ENCODE measurements around the gene PRRT1. TPM values are rescaled to one million over a fixed set of nuclear protein-coding genes. Genes with fewer than 3 reads are reported as not detected.

PRRT1 gene
- polyA plus RNA-seq, 2 of the 4 experiments (the other 2 are of a cell fraction): 0.19 to 0.63 TPM

GRCh38 chr6:32175711-32176475, 24.2 kb upstream of the PRRT1 start, which contains the start of gene AGPAT1 (continued):
- no peak for TF ChIP-seq PHF8 (IDR thresholded peaks at IDR 0.05; ENCODE audit: borderline replicate concordance, low read depth)
- TF ChIP-seq TP53 (CRISPR knock-in tag; IDR thresholded peaks at IDR 0.05): no peak
- no peak for TF ChIP-seq E2F6 (IDR thresholded peaks at IDR 0.05; ENCODE audit: borderline replicate concordance, low read depth)
- no peak for TF ChIP-seq KDM1A (IDR thresholded peaks at IDR 0.05; ENCODE audit: low read depth)
- no peak for TF ChIP-seq CBX2 (IDR thresholded peaks at IDR 0.05; ENCODE audit: borderline replicate concordance, low read depth)
- no peak for TF ChIP-seq FOSL2 (IDR thresholded peaks at IDR 0.05)
- no peak for TF ChIP-seq FOSL2 (CRISPR knock-in tag; IDR thresholded peaks at IDR 0.05)
- no peak for TF ChIP-seq ZSCAN20 (CRISPR knock-in tag; IDR thresholded peaks at IDR 0.05)
- TF ChIP-seq NR3C1 (IDR thresholded peaks at IDR 0.05): no peak
- no peak for TF ChIP-seq CHD2 (IDR thresholded peaks at IDR 0.05; ENCODE audit: low read length, partially characterized antibody)
- no peak for TF ChIP-seq EP300 (IDR thresholded peaks at IDR 0.05)
- TF ChIP-seq NFE2L2 (conservative IDR thresholded peaks at IDR 0.05; ENCODE audit: low read length): no peak
- TF ChIP-seq, protein P1, sequence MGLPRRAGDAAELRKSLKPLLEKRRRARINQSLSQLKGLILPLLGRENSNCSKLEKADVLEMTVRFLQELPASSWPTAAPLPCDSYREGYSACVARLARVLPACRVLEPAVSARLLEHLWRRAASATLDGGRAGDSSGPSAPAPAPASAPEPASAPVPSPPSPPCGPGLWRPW (IDR thresholded peaks at IDR 0.05): no peak
- peak; percentile 96 for TF ChIP-seq PBX3 (IDR thresholded peaks at IDR 0.05)

DNA sequence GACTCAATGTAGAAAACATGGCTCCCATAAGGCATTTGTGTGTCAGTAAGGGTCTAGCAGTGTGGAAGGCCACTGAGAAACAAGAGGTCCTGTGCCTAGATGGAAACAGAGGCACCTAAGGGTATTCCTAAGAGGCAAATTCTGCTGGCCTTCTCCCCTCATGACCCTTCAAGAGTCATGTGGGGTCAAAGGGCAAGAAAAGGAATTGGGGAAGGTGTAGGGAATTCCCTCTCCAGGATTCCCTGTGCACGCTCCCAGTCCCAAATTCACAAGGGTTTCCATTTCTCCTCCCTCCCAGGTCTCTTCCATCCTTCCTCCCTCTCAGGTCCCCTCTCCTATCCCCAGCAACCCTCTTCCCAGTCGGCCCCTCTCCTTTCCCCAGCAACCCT, 23.6 kb upstream of the PRRT1 start:
- Histone ChIP-seq H3K4me1 (peaks cover 20% of the 10 kb centered on the region), H3K4me2 (peak overlapping the region; percentile 93), H3K9me3 (no peaks in the 10 kb centered on the region), H3K27ac (peak overlapping the region; percentile 97 to 99), H3K4me3 (peak overlapping the region; percentile 100)
- no peak for TF ChIP-seq CBX2 (IDR thresholded peaks at IDR 0.05; ENCODE audit: borderline replicate concordance, low read depth)
- FAIRE-seq (no peak), DNase-seq (ENCODE audit: low read depth in 1 of 2, low spot score in 1 of 2) (no peak), ATAC-seq (no peak)
- WGBS (ENCODE audit: missing lambda C conversion rate): 0% methylated on average over 2 of the region's 2 CpGs
- ChIA-PET POLR2A (no interaction called here), CTCF (no interaction called here)

- WGBS (ENCODE audit: missing lambda C conversion rate): 94% methylated on average over 1 of the region's 1 CpG
- Histone ChIP-seq H3K9me3 (no peaks in the 10 kb centered on the region), H3K4me1 (peaks cover 19% of the 10 kb centered on the region), H3K4me2 (peak overlapping the region; percentile 93), H3K27ac (no peak overlapping the region), H3K4me3 (no peak overlapping the region)
- DNase-seq (ENCODE audit: low read depth in 1 of 2, low spot score in 1 of 2) (no peak), FAIRE-seq (no peak), ATAC-seq (no peak)
- CTCF ChIA-PET: interaction anchor here (0.5 to 2.3 kb wide), 3 partner anchors 21 to 616 kb away, joined by 3 to 8 read pairs (median 3); no protein-coding TSS in a partner anchor
- POLR2A ChIA-PET: no interaction called here
- TF ChIP-seq ZNF302 (CRISPR knock-in tag; IDR thresholded peaks at IDR 0.05) (no peak), HOXA7 (CRISPR knock-in tag; IDR thresholded peaks at IDR 0.05) (no peak), E2F6 (IDR thresholded peaks at IDR 0.05; ENCODE audit: borderline replicate concordance, low read depth) (no peak), HDAC2 (IDR thresholded peaks at IDR 0.05) (no peak), TP53 (CRISPR knock-in tag; IDR thresholded peaks at IDR 0.05) (no peak), POLR2A (IDR thresholded peaks at IDR 0.05; ENCODE audit: low read length) (no peak), SMC3 (IDR thresholded peaks at IDR 0.05) (no peak)
Measured at GRCh38 chr6:32174416-32174815, 22.7 kb upstream of the PRRT1 start.
